Measurements from ENCODE around the gene C16orf78. TPM values are rescaled to one million over a fixed set of nuclear protein-coding genes. Genes with fewer than 3 reads are reported as not detected.

C16orf78 gene
- total and polyA plus RNA-seq, 2 of the 4 experiments (the other 2 are of a cell fraction) = not detected

DNA sequence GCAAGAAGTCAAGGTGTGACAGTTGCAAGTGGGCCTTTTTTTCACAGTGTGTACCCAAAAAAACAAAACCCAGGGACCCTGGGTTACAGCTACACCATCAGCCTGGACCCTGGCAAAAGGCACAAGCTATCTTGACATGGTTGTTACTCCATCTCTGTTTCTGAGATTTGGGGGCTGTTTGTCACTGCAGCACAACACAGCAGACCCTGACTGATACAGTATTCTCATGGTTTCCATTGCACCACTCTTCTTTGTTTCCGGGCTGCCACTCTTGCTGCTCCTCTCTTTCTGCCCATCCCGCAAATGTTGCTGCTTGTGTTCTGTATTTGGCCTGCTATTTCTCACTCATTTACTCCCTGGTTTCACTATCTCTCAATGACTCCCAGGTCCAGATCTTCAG lies 55.2 kb downstream of the C16orf78 start:
- ChIA-PET POLR2A (ENCODE audit: unreplicated experiment) (no interaction called here), CTCF (interaction anchor here (0.6 kb wide), 1 partner anchor 312 kb away, joined by 3 read pairs; no protein-coding TSS in a partner anchor)
- Histone ChIP-seq H4K8ac (ENCODE audit: low read depth in 2 of 2, low read length in 2 of 2) (no peak overlapping the region), H3K9me3 (ENCODE audit: control insufficient read depth, insufficient read depth, low read length) (no peaks in the 10 kb centered on the region), H3K27me3 (ENCODE audit: control insufficient read depth, insufficient read depth, low read length) (no peaks in the 10 kb centered on the region), H3K18ac (ENCODE audit: low read depth, low read length) (no peak overlapping the region), H3K56ac (ENCODE audit: extremely low read depth, insufficient read depth, low read length) (no peak overlapping the region), H3K79me1 (ENCODE audit: low read depth in 1 of 2, low read length in 2 of 2) (no peaks in the 10 kb centered on the region), H3K23ac (ENCODE audit: low read depth, low read length) (no peak overlapping the region), H2AFZ (replicated peaks; ENCODE audit: low read length, poor library complexity) (no peak overlapping the region), H2BK20ac (ENCODE audit: low read depth, low read length) (no peak overlapping the region), H3K36me3 (ENCODE audit: control insufficient read depth, insufficient read depth, low read length) (no peaks in the 10 kb centered on the region), H2AK5ac (ENCODE audit: low read depth, low read length) (no peak overlapping the region), H3K4me1 (ENCODE audit: control insufficient read depth, insufficient read depth, low read length) (no peaks in the 10 kb centered on the region), H3K4ac (ENCODE audit: low read depth, low read length) (no peak overlapping the region), H4K91ac (ENCODE audit: insufficient read depth, low read depth, low read length) (no peak overlapping the region), H2BK120ac (ENCODE audit: low read depth, low read length) (no peak overlapping the region), H2BK5ac (ENCODE audit: low read depth, low read length, poor library complexity, severe bottlenecking) (no peak overlapping the region), H4K5ac (ENCODE audit: low read depth, low read length) (no peak overlapping the region), H3K9ac (ENCODE audit: low read depth, low read length) (no peak overlapping the region), H3K4me2 (ENCODE audit: low read depth, low read length) (no peak overlapping the region), H4K20me1 (ENCODE audit: insufficient read depth, low read length) (no peaks in the 10 kb centered on the region), H3K4me3 (ENCODE audit: insufficient read depth, low read depth, low read length) (no peak overlapping the region), H3K27ac (ENCODE audit: insufficient read depth, low read length) (no peak overlapping the region), H2AK9ac (replicated peaks; ENCODE audit: low read depth, low read length, poor library complexity) (no peak overlapping the region), H3K9me1 (ENCODE audit: insufficient read depth, low read length) (no peaks in the 10 kb centered on the region), H3K14ac (replicated peaks; ENCODE audit: low read depth, low read length) (no peak overlapping the region), H2BK15ac (ENCODE audit: low read depth, low read length) (no peak overlapping the region)
- dilution Hi-C loops (cut with HindIII; ENCODE audit: low sequenced_read_pairs, unreplicated experiment) (no loop called here), intact Hi-C loops (cut with micrococcal nuclease) (no loop called here), in situ Hi-C loops (cut with MboI; ENCODE audit: low sequenced_read_pairs) (no loop called here)
- TF ChIP-seq MXI1 (IDR thresholded peaks at IDR 0.05; ENCODE audit: borderline replicate concordance, low read depth, low read length) = no peak
- no peak for DNase-seq
- no CpG with 5 or more reads among the region's 2 CpGs for whole genome bisulfite sequencing, 2 experiments (ENCODE audit: extremely low coverage in 2 of 2, insufficient read length in 1 of 2)
- BruUV-seq (replicated peaks) = no TSS peak
- ATAC-seq (ENCODE audit: low read depth) = no peak
